Liver (tissue), 3 donors: ENCODE data around the gene IGSF22.

Experiments used
- JUND ChIP-seq, 2 donors: IDR thresholded peaks; 2 replicates each; pipeline ENCODE4 v1.6.1; 2016; ENCODE audit warnings: antibody characterized with exemption in 2 of 2
- SP1 ChIP-seq: IDR thresholded peaks from 2 replicates; pipeline ENCODE4 v1.6.1; 2018; ENCODE audit warnings: antibody characterized with exemption, mild to moderate bottlenecking
- TF ChIP-seq, protein P1 (sequence below): fragments of 150-350 bp; IDR thresholded peaks from 2 replicates; pipeline ENCODE4 v1.5.1; 2017; ENCODE audit warnings: improper control_type of control experiment, low read depth, low read length; ENCODE audit not compliant: missing input control
- TF ChIP-seq, protein P2 (sequence below): IDR thresholded peaks from 2 replicates; pipeline ENCODE4 v1.6.1; 2016; ENCODE audit warnings: antibody characterized with exemption
- TF ChIP-seq, protein P3 (sequence below): IDR thresholded peaks from 2 replicates; pipeline ENCODE4 v1.6.1; 2016; ENCODE audit warnings: antibody characterized with exemption, mild to moderate bottlenecking
- TF ChIP-seq, protein P4 (sequence below): IDR thresholded peaks from 2 replicates; pipeline ENCODE4 v1.6.1; 2016; ENCODE audit warnings: antibody characterized with exemption
- donor health status: healthy.
- donor health status: healthy.

DNA sequence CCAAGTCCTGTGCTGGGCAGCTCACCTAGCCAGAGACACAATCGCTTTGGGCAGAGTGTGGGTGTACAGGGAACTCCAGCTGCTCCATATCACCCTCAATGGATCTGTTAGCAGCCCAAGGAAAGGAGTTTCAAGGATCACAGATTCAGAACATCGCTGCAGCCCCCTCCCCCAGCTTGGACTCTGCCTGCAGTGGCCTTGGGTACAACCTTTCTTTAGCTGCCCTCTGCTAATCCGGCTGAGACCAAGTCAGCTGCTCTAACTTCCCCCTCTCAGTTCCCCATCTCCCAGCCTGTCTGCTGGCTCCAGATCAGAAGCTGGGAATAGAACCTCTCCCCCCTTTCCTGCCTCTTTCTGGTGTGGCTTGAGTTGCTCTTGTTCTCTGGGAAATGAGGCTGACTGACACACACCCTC is 26.1 kb downstream of the IGSF22 start:
- TF ChIP-seq, protein P1, sequence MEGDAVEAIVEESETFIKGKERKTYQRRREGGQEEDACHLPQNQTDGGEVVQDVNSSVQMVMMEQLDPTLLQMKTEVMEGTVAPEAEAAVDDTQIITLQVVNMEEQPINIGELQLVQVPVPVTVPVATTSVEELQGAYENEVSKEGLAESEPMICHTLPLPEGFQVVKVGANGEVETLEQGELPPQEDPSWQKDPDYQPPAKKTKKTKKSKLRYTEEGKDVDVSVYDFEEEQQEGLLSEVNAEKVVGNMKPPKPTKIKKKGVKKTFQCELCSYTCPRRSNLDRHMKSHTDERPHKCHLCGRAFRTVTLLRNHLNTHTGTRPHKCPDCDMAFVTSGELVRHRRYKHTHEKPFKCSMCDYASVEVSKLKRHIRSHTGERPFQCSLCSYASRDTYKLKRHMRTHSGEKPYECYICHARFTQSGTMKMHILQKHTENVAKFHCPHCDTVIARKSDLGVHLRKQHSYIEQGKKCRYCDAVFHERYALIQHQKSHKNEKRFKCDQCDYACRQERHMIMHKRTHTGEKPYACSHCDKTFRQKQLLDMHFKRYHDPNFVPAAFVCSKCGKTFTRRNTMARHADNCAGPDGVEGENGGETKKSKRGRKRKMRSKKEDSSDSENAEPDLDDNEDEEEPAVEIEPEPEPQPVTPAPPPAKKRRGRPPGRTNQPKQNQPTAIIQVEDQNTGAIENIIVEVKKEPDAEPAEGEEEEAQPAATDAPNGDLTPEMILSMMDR = no peak
- TF ChIP-seq, protein P2, sequence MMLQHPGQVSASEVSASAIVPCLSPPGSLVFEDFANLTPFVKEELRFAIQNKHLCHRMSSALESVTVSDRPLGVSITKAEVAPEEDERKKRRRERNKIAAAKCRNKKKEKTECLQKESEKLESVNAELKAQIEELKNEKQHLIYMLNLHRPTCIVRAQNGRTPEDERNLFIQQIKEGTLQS = no peak
- TF ChIP-seq, protein P3, sequence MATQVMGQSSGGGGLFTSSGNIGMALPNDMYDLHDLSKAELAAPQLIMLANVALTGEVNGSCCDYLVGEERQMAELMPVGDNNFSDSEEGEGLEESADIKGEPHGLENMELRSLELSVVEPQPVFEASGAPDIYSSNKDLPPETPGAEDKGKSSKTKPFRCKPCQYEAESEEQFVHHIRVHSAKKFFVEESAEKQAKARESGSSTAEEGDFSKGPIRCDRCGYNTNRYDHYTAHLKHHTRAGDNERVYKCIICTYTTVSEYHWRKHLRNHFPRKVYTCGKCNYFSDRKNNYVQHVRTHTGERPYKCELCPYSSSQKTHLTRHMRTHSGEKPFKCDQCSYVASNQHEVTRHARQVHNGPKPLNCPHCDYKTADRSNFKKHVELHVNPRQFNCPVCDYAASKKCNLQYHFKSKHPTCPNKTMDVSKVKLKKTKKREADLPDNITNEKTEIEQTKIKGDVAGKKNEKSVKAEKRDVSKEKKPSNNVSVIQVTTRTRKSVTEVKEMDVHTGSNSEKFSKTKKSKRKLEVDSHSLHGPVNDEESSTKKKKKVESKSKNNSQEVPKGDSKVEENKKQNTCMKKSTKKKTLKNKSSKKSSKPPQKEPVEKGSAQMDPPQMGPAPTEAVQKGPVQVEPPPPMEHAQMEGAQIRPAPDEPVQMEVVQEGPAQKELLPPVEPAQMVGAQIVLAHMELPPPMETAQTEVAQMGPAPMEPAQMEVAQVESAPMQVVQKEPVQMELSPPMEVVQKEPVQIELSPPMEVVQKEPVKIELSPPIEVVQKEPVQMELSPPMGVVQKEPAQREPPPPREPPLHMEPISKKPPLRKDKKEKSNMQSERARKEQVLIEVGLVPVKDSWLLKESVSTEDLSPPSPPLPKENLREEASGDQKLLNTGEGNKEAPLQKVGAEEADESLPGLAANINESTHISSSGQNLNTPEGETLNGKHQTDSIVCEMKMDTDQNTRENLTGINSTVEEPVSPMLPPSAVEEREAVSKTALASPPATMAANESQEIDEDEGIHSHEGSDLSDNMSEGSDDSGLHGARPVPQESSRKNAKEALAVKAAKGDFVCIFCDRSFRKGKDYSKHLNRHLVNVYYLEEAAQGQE = no peak
- no peak for TF ChIP-seq JUND (IDR thresholded peaks at IDR 0.05)
- TF ChIP-seq, protein P4, sequence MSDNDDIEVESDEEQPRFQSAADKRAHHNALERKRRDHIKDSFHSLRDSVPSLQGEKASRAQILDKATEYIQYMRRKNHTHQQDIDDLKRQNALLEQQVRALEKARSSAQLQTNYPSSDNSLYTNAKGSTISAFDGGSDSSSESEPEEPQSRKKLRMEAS = no peak
- no peak for TF ChIP-seq SP1
